Liver (tissue), 3 donors: ENCODE results near the gene SMIM36.
"Not testable (repeated sequence)": the region's sequence is repeated elsewhere in the genome, so short reads cannot be mapped to it uniquely, and the experiment has no call there.

Experiments
- HNF4G ChIP-seq: IDR thresholded peaks from 2 replicates; pipeline ENCODE4 v1.6.1; 2016; ENCODE audit warnings: antibody characterized with exemption
- RAD21 ChIP-seq, 2 donors: IDR thresholded peaks; 2 replicates each; pipeline ENCODE4 v1.6.1; 2016; ENCODE audit warnings: antibody characterized with exemption in 2 of 2, mild to moderate bottlenecking in 2 of 2
- REST ChIP-seq: IDR thresholded peaks from 2 replicates; pipeline ENCODE4 v1.6.1; 2016; ENCODE audit warnings: antibody characterized with exemption, mild to moderate bottlenecking
- RXRA ChIP-seq, 2 donors: IDR thresholded peaks; 2 replicates each; pipeline ENCODE4 v1.6.1; 2017 to 2018; ENCODE audit warnings: antibody characterized with exemption in 2 of 2, mild to moderate bottlenecking in 1 of 2
- SP1 ChIP-seq: IDR thresholded peaks from 2 replicates; pipeline ENCODE4 v1.6.1; 2018; ENCODE audit warnings: antibody characterized with exemption, mild to moderate bottlenecking
- YY1 ChIP-seq: IDR thresholded peaks from 2 replicates; pipeline ENCODE4 v1.6.1; 2016; ENCODE audit warnings: antibody characterized with exemption, mild to moderate bottlenecking
- TF ChIP-seq, protein P1 (sequence below): fragments of 150-350 bp; IDR thresholded peaks from 2 replicates; pipeline ENCODE4 v1.5.1; 2017; ENCODE audit warnings: improper control_type of control experiment, low read depth, low read length; ENCODE audit not compliant: missing input control
- TF ChIP-seq, protein P2 (sequence below): IDR thresholded peaks from 2 replicates; pipeline ENCODE4 v1.6.1; 2016; ENCODE audit warnings: antibody characterized with exemption
- donor health status: healthy.
- donor health status: healthy.

- TF ChIP-seq REST; SP1; YY1; RAD21 (IDR thresholded peaks at IDR 0.05); HNF4G; RXRA (IDR thresholded peaks at IDR 0.05): not testable (repeated sequence)
- TF ChIP-seq, protein P1, sequence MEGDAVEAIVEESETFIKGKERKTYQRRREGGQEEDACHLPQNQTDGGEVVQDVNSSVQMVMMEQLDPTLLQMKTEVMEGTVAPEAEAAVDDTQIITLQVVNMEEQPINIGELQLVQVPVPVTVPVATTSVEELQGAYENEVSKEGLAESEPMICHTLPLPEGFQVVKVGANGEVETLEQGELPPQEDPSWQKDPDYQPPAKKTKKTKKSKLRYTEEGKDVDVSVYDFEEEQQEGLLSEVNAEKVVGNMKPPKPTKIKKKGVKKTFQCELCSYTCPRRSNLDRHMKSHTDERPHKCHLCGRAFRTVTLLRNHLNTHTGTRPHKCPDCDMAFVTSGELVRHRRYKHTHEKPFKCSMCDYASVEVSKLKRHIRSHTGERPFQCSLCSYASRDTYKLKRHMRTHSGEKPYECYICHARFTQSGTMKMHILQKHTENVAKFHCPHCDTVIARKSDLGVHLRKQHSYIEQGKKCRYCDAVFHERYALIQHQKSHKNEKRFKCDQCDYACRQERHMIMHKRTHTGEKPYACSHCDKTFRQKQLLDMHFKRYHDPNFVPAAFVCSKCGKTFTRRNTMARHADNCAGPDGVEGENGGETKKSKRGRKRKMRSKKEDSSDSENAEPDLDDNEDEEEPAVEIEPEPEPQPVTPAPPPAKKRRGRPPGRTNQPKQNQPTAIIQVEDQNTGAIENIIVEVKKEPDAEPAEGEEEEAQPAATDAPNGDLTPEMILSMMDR, result not testable (repeated sequence)
- TF ChIP-seq, protein P2, sequence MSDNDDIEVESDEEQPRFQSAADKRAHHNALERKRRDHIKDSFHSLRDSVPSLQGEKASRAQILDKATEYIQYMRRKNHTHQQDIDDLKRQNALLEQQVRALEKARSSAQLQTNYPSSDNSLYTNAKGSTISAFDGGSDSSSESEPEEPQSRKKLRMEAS, result not testable (repeated sequence)
These were observed 65.2 kb downstream of the SMIM36 start for GRCh38 chr17:55446004-55446403.
